Measurements from ENCODE around the gene SIRPD.

- no peak for TF ChIP-seq CTCF (tag by site-specific recombination; IDR thresholded peaks at IDR 0.05)
- TF ChIP-seq ATF2 (tag by site-specific recombination; IDR thresholded peaks at IDR 0.05; ENCODE audit: low read depth), result no peak
- TF ChIP-seq ZNF174 (tag by site-specific recombination; IDR thresholded peaks at IDR 0.05), result no peak
- TF ChIP-seq HOXA7 (CRISPR knock-in tag; IDR thresholded peaks at IDR 0.05; ENCODE audit: borderline replicate concordance), result no peak
- TF ChIP-seq ZNF549 (tag by site-specific recombination; IDR thresholded peaks at IDR 0.05), result no peak
- TF ChIP-seq ZNF785 (tag by site-specific recombination; IDR thresholded peaks at IDR 0.05), result no peak
Observed at GRCh38 chr20:1576641-1577040, 19.1 kb upstream of the SIRPD start.
